ENCODE measurements around the gene CLEC16A.

Gene CLEC16A

DNA sequence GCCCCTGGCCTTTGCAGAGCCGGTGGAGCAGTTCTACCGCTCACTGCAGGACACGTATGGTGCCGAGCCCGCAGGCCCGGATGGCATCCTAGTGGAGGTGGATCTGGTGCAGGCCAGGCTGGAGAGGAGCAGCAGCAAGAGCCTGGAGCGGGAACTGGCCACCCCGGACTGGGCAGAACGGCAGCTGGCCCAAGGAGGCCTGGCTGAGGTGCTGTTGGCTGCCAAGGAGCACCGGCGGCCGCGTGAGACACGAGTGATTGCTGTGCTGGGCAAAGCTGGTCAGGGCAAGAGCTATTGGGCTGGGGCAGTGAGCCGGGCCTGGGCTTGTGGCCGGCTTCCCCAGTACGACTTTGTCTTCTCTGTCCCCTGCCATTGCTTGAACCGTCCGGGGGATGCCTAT lies 37.9 kb upstream of the CLEC16A start:
- H3K27ac ChIP-seq, result no peak overlapping the region
- TF ChIP-seq, protein P1, sequence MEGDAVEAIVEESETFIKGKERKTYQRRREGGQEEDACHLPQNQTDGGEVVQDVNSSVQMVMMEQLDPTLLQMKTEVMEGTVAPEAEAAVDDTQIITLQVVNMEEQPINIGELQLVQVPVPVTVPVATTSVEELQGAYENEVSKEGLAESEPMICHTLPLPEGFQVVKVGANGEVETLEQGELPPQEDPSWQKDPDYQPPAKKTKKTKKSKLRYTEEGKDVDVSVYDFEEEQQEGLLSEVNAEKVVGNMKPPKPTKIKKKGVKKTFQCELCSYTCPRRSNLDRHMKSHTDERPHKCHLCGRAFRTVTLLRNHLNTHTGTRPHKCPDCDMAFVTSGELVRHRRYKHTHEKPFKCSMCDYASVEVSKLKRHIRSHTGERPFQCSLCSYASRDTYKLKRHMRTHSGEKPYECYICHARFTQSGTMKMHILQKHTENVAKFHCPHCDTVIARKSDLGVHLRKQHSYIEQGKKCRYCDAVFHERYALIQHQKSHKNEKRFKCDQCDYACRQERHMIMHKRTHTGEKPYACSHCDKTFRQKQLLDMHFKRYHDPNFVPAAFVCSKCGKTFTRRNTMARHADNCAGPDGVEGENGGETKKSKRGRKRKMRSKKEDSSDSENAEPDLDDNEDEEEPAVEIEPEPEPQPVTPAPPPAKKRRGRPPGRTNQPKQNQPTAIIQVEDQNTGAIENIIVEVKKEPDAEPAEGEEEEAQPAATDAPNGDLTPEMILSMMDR (conservative IDR thresholded peaks at IDR 0.05; ENCODE audit: low read depth), result no peak
- no peak for DNase-seq (ENCODE audit: low spot score)
- CTCF ChIA-PET, result interaction anchor here (0.7 to 2.5 kb wide), 2 partner anchors 12 to 23 kb away, joined by 5 to 10 read pairs; no protein-coding TSS in a partner anchor
- POLR2A ChIA-PET (ENCODE audit: low non-redundant PET), result no interaction called here

- no peak overlapping the region for H3K27ac ChIP-seq
- no peak for DNase-seq (ENCODE audit: low spot score)
- ChIA-PET CTCF (interaction anchor here (0.5 to 2.5 kb wide), 3 partner anchors 11 to 347 kb away, joined by 3 to 10 read pairs (median 5); no protein-coding TSS in a partner anchor), POLR2A (ENCODE audit: low non-redundant PET) (no interaction called here)
- TF ChIP-seq, protein P1 (conservative IDR thresholded peaks at IDR 0.05; ENCODE audit: low read depth), result no peak
Measured at GRCh38 chr16:10906914-10907756, 37.2 kb upstream of the CLEC16A start.

DNA sequence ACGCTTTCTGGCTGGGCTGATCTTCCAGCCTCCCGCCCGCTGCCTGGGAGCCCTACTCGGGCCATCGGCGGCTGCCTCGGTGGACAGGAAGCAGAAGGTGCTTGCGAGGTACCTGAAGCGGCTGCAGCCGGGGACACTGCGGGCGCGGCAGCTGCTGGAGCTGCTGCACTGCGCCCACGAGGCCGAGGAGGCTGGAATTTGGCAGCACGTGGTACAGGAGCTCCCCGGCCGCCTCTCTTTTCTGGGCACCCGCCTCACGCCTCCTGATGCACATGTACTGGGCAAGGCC lies 36.7 kb upstream of the CLEC16A start:
- no peak overlapping the region for H3K27ac ChIP-seq
- POLR2A ChIA-PET (ENCODE audit: low non-redundant PET), result no interaction called here
- TF ChIP-seq, protein P1 (conservative IDR thresholded peaks at IDR 0.05; ENCODE audit: low read depth), result no peak
- no peak for DNase-seq (ENCODE audit: low spot score)
- CTCF ChIA-PET, result no interaction called here

DNA sequence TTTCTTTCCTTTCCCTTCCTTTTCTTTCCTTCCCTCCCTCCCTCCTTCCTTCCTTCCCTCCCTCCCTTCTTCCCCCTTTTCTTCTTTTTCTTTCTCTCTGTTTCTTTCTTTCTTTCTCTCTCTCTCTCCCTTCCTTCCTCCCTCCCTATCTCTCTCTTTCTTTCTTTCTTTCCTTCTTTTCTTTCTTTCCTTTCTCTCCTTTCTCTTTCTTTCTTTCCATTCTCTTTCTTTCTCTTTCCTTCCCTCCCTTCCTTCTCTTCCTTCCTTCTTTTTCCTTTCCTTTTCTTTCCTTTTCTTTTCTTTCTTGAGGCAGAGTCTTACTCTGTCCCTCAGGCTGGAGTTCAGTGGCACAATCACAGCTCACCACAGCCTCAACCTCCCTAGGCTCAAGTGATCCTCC lies 33.1 kb upstream of the CLEC16A start:
- TF ChIP-seq, protein P1 (conservative IDR thresholded peaks at IDR 0.05; ENCODE audit: low read depth), result no peak
- no peak overlapping the region for H3K27ac ChIP-seq
- CTCF ChIA-PET, result interaction anchor here (0.6 to 2.9 kb wide), 2 partner anchors 8 to 396 kb away, joined by 5 to 17 read pairs; no protein-coding TSS in a partner anchor
- no peak for DNase-seq (ENCODE audit: low spot score)
- POLR2A ChIA-PET (ENCODE audit: low non-redundant PET), result no interaction called here

DNA sequence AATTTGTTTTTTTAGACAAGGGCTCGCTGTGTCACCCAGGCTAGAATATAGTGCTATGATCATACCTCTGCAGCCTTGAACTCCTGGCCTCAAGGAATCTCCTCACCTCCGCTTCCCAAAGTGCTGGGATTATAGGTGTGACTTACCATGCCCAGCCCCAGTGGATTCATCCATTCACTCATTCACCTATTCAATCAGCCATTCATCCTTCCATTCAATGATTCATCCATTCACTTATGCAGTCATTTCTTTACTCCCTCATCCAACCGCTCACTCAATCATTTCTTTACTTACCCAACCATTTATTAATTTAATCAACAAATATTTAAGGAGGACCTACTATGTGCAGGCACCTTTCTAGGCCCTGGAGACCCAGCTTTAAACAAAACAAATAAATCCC lies 27.8 kb upstream of the CLEC16A start:
- no peak overlapping the region for H3K27ac ChIP-seq
- POLR2A ChIA-PET (ENCODE audit: low non-redundant PET), result interaction anchor here (0.7 kb wide), 1 partner anchor 167 kb away, joined by 3 read pairs; no protein-coding TSS in a partner anchor
- CTCF ChIA-PET, result no interaction called here
- DNase-seq (ENCODE audit: low spot score), result no peak
- TF ChIP-seq, protein P1 (conservative IDR thresholded peaks at IDR 0.05; ENCODE audit: low read depth), result no peak

DNA sequence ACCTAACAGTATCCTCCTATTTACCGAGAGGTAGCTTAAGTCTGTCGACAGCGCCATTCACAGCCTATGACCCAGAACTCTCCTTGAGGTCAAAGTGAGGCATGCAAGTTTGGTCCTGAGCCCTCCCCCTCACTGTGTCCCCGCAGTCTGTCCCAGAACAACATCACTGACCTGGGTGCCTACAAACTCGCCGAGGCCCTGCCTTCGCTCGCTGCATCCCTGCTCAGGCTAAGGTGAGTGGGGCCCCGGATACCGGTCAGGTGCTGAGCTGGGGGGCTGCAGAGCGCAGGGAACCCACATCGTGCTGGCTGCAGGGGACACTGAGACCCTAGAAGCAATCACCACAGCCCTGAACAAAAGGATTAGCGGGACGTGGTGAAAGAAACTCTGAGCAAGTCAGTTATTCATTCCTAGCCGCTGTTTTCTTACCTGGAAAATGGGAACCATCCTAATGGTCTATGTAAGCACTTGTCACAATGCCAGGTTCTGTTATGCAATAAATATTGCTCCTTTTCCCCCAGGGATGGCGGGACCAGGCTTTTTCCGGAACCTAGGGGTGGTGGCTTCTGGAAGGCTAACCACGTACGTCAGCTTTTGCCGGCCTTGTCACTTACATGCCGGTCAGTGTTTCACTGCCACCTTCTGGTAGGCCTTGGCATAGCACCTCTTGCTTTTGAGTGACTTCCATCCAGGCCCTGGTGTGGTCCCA lies 25.9 kb upstream of the CLEC16A start:
- TF ChIP-seq, protein P1 (conservative IDR thresholded peaks at IDR 0.05; ENCODE audit: low read depth), result peak; percentile 95
- ChIA-PET CTCF (interaction anchor here (0.5 to 2.3 kb wide), 34 partner anchors 9 to 1349 kb away, joined by 3 to 17 read pairs (median 4); partner anchors contain the start of gene NUBP1), POLR2A (ENCODE audit: low non-redundant PET) (no interaction called here)
- H3K27ac ChIP-seq, result no peak overlapping the region
- peak; percentile 76 for DNase-seq (ENCODE audit: low spot score)

Measured in RWPE1 (cell line).